Fibroblast of upper back skin (primary cell): ENCODE measurements around the gene PACSIN2.
"Not testable (repeated sequence)": the region's sequence is repeated elsewhere in the genome, so short reads cannot be mapped to it uniquely, and the experiment has no call there.

Source experiments
- DNase-seq: peaks from one replicate; pipeline ENCODE4 v3.0.0-alpha.2; 2013

The PACSIN2 gene

GRCh38 chr22:42991010-42991651 is 23.8 kb downstream of the PACSIN2 start:
- peak; percentile 87 for DNase-seq

- DNase-seq = peak; percentile 85
Observed at GRCh38 chr22:42990131-42990838, 24.7 kb downstream of the PACSIN2 start.

- DNase-seq = no peak
Observed at GRCh38 chr22:42986115-42986514, 28.8 kb downstream of the PACSIN2 start.

GRCh38 chr22:42985531-42985905 is 29.4 kb downstream of the PACSIN2 start:
- no peak for DNase-seq

GRCh38 chr22:42984814-42985530 is 30.0 kb downstream of the PACSIN2 start:
- no peak for DNase-seq

GRCh38 chr22:42984397-42984796 is 30.6 kb downstream of the PACSIN2 start:
- DNase-seq = no peak

GRCh38 chr22:42983470-42983869 is 31.5 kb downstream of the PACSIN2 start:
- no peak for DNase-seq

- no peak for DNase-seq
Observed at GRCh38 chr22:42979606-42980005, 35.3 kb downstream of the PACSIN2 start.

- no peak for DNase-seq
Observed at GRCh38 chr22:42978453-42979103, 36.4 kb downstream of the PACSIN2 start.

GRCh38 chr22:42977569-42977968 is 37.4 kb downstream of the PACSIN2 start:
- DNase-seq = no peak

- no peak for DNase-seq
Observed at GRCh38 chr22:42976217-42976933, 38.6 kb downstream of the PACSIN2 start.

- no peak for DNase-seq
Observed at GRCh38 chr22:42974223-42974622, 40.7 kb downstream of the PACSIN2 start.

GRCh38 chr22:42973536-42973881 is 41.4 kb downstream of the PACSIN2 start:
- DNase-seq = no peak

- no peak for DNase-seq
Observed at GRCh38 chr22:42972649-42973535, 42.1 kb downstream of the PACSIN2 start.

- not testable (repeated sequence) for DNase-seq
Observed at GRCh38 chr22:42971473-42971860, 43.5 kb downstream of the PACSIN2 start.

- no peak for DNase-seq
Observed at GRCh38 chr22:42970029-42970428, 44.9 kb downstream of the PACSIN2 start.

GRCh38 chr22:42969348-42969975 is 45.5 kb downstream of the PACSIN2 start:
- peak; percentile 97 for DNase-seq

GRCh38 chr22:42967933-42968332 is 47.0 kb downstream of the PACSIN2 start:
- DNase-seq = no peak

- no peak for DNase-seq
Observed at GRCh38 chr22:42967005-42967404, 47.9 kb downstream of the PACSIN2 start.

GRCh38 chr22:42966497-42966896 is 48.5 kb downstream of the PACSIN2 start:
- no peak for DNase-seq

- no peak for DNase-seq
Observed at GRCh38 chr22:42964994-42965699, 49.8 kb downstream of the PACSIN2 start.
